K562 (cell line): Measurements from ENCODE around the gene RSPH6A. TPM values are rescaled to one million over a fixed set of nuclear protein-coding genes. Genes with fewer than 3 reads are reported as not detected.

Source experiments
- ATAC-seq: fragments of 200-7000 bp; cut with Tn5 transposase; 3 replicates; pipeline ENCODE4 v1.9.1; 2020; ENCODE audit warnings: moderate library complexity
- BruUV-seq: library from RNA; stranded (reverse); fragments of 400-500 nt; replicated peaks from 2 replicates; lab custom pipeline; 2021; lab: Mats Ljungman, UMichigan
- CTCF ChIA-PET: fragments of 300-600 bp; formaldehyde crosslinking; extraction: SDS; loops from one replicate; lab custom pipeline; 2021; ENCODE audit warnings: low intra/inter-chr PET ratio; lab: Yijun Ruan, JAX
- POLR2A ChIA-PET: fragments of 300-600, 350-650 bp; sonication (Branson Sonifier 250); formaldehyde crosslinking; extraction: SDS; loops from one replicate; lab custom pipeline; 2021; ENCODE audit warnings: antibody characterized with exemption, inconsistent platforms; lab: Yijun Ruan, JAX
- DNase-seq, 4 experiments: peaks; one replicate each; pipeline versions ENCODE4 v3.0.0 to v3.0.0-alpha.2; 2011 to 2018; ENCODE audit warnings: low spot score in 3 of 4, mixed read lengths in 3 of 4; ENCODE audit errors: extremely low read depth in 1 of 4
- FAIRE-seq: peaks from 2 replicates; lab custom pipeline; 2011; peaks lifted over from hg19 to GRCh38; lab: Jason Lieb, UNC
- H2AFZ ChIP-seq: 2 replicates; pipeline ENCODE4 v1.6.0; 2011; ENCODE audit warnings: low read depth, low read length, control low read depth, inconsistent platforms
- H3K27ac ChIP-seq: fragments of 200-600 bp; 3 replicates; pipeline ENCODE4 v1.8.0; 2011; ENCODE audit warnings: low read depth, mild to moderate bottlenecking, control low read depth, inconsistent platforms, low read length, moderate library complexity, mixed read lengths; ENCODE audit errors: extremely low read depth
- H3K27me3 ChIP-seq, 2 experiments: fragments of 300-600 bp in 1 of 2; 2 replicates in 1 of 2; 3 replicates in 1 of 2; pipeline versions ENCODE4 v1.6.0 to v1.8.0; 2011; ENCODE audit warnings: inconsistent platforms in 2 of 2, low read length in 2 of 2, mild to moderate bottlenecking in 1 of 2, mixed read lengths in 1 of 2, moderate library complexity in 1 of 2; ENCODE audit not compliant: control insufficient read depth in 2 of 2, insufficient read depth in 2 of 2
- H3K36me3 ChIP-seq: fragments of 300-600 bp; 3 replicates; pipeline ENCODE4 v1.8.0; 2011; ENCODE audit warnings: mild to moderate bottlenecking, low read length, inconsistent platforms; ENCODE audit not compliant: control insufficient read depth, insufficient read depth
- H3K4me1 ChIP-seq, 2 experiments: fragments of 200-600 bp in 1 of 2; replicated peaks in 1 of 2; 2 replicates in 1 of 2; 3 replicates in 1 of 2; pipeline versions ENCODE4 v1.5.1 to v1.8.0; 2011; ENCODE audit warnings: inconsistent platforms in 2 of 2, low read length in 2 of 2, mild to moderate bottlenecking in 1 of 2, mixed read lengths in 1 of 2, moderate library complexity in 1 of 2; ENCODE audit not compliant: control insufficient read depth in 2 of 2, insufficient read depth in 2 of 2
- H3K4me2 ChIP-seq: 2 replicates; pipeline ENCODE4 v1.6.1; 2011; ENCODE audit warnings: low read length, control low read depth, inconsistent platforms, mixed read lengths; ENCODE audit not compliant: insufficient read depth
- H3K4me3 ChIP-seq: fragments of 200-600 bp; sonication (generic), shearing (Covaris generic); 2 replicates; pipeline ENCODE4 v1.5.1; 2016; ENCODE audit warnings: control low read depth, inconsistent platforms
- H3K79me2 ChIP-seq: fragments of 200-600 bp; 3 replicates; pipeline ENCODE4 v1.8.0; 2011; ENCODE audit warnings: low read length, inconsistent platforms; ENCODE audit not compliant: control insufficient read depth, insufficient read depth
- H3K9ac ChIP-seq, 2 experiments: 2 replicates each; pipeline versions ENCODE4 v1.6.0 to v1.6.1; 2011; ENCODE audit warnings: low read depth in 2 of 2, low read length in 2 of 2, control low read depth in 1 of 2, inconsistent platforms in 1 of 2, mild to moderate bottlenecking in 1 of 2, mixed read lengths in 1 of 2; ENCODE audit not compliant: insufficient read depth in 1 of 2
- H3K9me1 ChIP-seq: one replicate; pipeline ENCODE4 v1.6.0; 2011; ENCODE audit warnings: inconsistent platforms, mild to moderate bottlenecking, low read length, moderate library complexity; ENCODE audit not compliant: control insufficient read depth, insufficient read depth
- H3K9me3 ChIP-seq: replicated peaks from 2 replicates; pipeline ENCODE4 v1.5.1; 2011; ENCODE audit warnings: low read depth, low read length, inconsistent platforms; ENCODE audit not compliant: control insufficient read depth, insufficient read depth
- H4K20me1 ChIP-seq: replicated peaks from 2 replicates; pipeline ENCODE4 v1.6.1; 2011; ENCODE audit warnings: low read length, inconsistent platforms, mixed read lengths; ENCODE audit not compliant: control insufficient read depth, insufficient read depth
- IFI16 ChIP-seq: fragments of 250-450 bp; sonication (Bioruptor Pico); IDR thresholded peaks from 2 replicates; pipeline ENCODE4 v2.1.2; 2022; ENCODE audit warnings: mild to moderate bottlenecking, inconsistent platforms
- JUN ChIP-seq, 2 experiments: sonication (generic) in 1 of 2; formaldehyde crosslinking in 1 of 2; IDR thresholded peaks; 2 replicates each; pipeline versions ENCODE4 v1.6.1 to v1.8.0; 2012 to 2022; ENCODE audit warnings: borderline replicate concordance in 2 of 2, mild to moderate bottlenecking in 2 of 2, improper control_type of control experiment in 1 of 2, low read depth in 1 of 2, low read length in 1 of 2, missing genetic modification reagents in 1 of 2
- MEIS2 ChIP-seq: fragments of 450-650 bp; IDR thresholded peaks from 2 replicates; pipeline ENCODE4 v1.6.1; 2014; ENCODE audit warnings: mild to moderate bottlenecking; ENCODE audit not compliant: partially characterized antibody
- MXI1 ChIP-seq: IDR thresholded peaks from 2 replicates; pipeline ENCODE4 v1.6.1; 2011; ENCODE audit warnings: low read depth, mild to moderate bottlenecking, improper control_type of control experiment, low read length
- MYBL2 ChIP-seq, 2 experiments: fragments of 450-650 bp in 1 of 2; sonication (generic) in 1 of 2; formaldehyde crosslinking in 1 of 2; IDR thresholded peaks; 2 replicates each; pipeline versions ENCODE4 v1.6.1 to v1.8.1; 2017 to 2022; ENCODE audit warnings: borderline replicate concordance in 1 of 2, inconsistent platforms in 1 of 2, low read depth in 1 of 2, mild to moderate bottlenecking in 1 of 2, missing genetic modification reagents in 1 of 2, moderate library complexity in 1 of 2
- NFIX ChIP-seq: fragments of 250-450 bp; sonication (Bioruptor Pico); IDR thresholded peaks from 2 replicates; pipeline ENCODE4 v1.4.0; 2020; ENCODE audit warnings: low read depth, mild to moderate bottlenecking, moderate library complexity
- NFXL1 ChIP-seq: fragments of 450-650 bp; formaldehyde crosslinking; IDR thresholded peaks from 2 replicates; pipeline ENCODE4 v1.4.0; 2021; ENCODE audit warnings: mild to moderate bottlenecking
- ZBED1 ChIP-seq: IDR thresholded peaks from 2 replicates; pipeline ENCODE4 v1.6.1; 2014
- ZNF175 ChIP-seq: fragments of 200-800 bp; sonication (Bioruptor generic); IDR thresholded peaks from 2 replicates; pipeline ENCODE4 v1.6.1; 2016; ENCODE audit warnings: low read depth, mild to moderate bottlenecking, missing genetic modification characterization, missing compliant biosample characterization
- WGBS: fragments of 100-300 bp; shearing (Covaris generic); methylation state at CpG from one replicate; pipeline ENCODE4 v1.1.6; 2016; ENCODE audit warnings: low coverage, mixed read lengths; ENCODE audit not compliant: insufficient coverage; ENCODE audit errors: missing lambda C conversion rate; 5-methylcytosine and 5-hydroxymethylcytosine counted together
- in situ Hi-C: fragments of 300-500 bp; cut with MboI; formaldehyde crosslinking; loops from 4 replicates; pipeline ENCODE4 v1.15.0; 2018; ENCODE audit warnings: inconsistent platforms, mixed read lengths
- intact Hi-C: fragments of 100-400 bp; cut with micrococcal nuclease; formaldehyde crosslinking; loops from 2 replicates; pipeline ENCODE4 v1.14.2; 2022
- polyA plus RNA-seq, 8 experiments: library from polyadenylated mRNA; depleted of rRNA in 4 of 8; stranded (reverse) in 5 of 8; unstranded in 3 of 8; fragments of >200 nt; fragmentation: Nextera tagmentation in 2 of 8; fragmentation: Illumina TruSeq in 1 of 8; extraction: Ambion mirVana in 2 of 8; extraction: Trizol in 1 of 8; gene quantifications; 2 replicates each; pipeline versions ENCODE4 v1.2.1 to v1.2.3, GENCODE V29; 2011 to 2014; ENCODE audit warnings: inconsistent platforms in 1 of 8, missing spikeins in 1 of 8
- total RNA-seq, 7 experiments: library from RNA; depleted of rRNA in 6 of 7; stranded (reverse); fragments of >200 nt in 6 of 7; fragmentation: Illumina TruSeq in 2 of 7; extraction: Trizol in 2 of 7; gene quantifications; 2 replicates each; pipeline versions ENCODE4 v1.2.1 to v1.2.3, GENCODE V29; 2011 to 2021; ENCODE audit warnings: low replicate concordance in 1 of 7
- TF ChIP-seq, protein P1 (sequence below), 2 experiments: fragments of 250-450 bp in 1 of 2; fragments of 450-650 bp in 1 of 2; sonication (Bioruptor Pico) in 1 of 2; IDR thresholded peaks; 2 replicates each; pipeline versions ENCODE4 v1.6.1 to v1.8.0; 2016 to 2021; ENCODE audit warnings: mild to moderate bottlenecking in 2 of 2, moderate library complexity in 2 of 2, missing compliant biosample characterization in 1 of 2, missing genetic modification characterization in 1 of 2
- TF ChIP-seq, protein P2 (sequence below): fragments of 250-450 bp; sonication (Bioruptor Pico); IDR thresholded peaks from 2 replicates; pipeline ENCODE4 v1.4.0; 2020
- TF ChIP-seq, protein P3 (sequence below): fragments of 250-450 bp; sonication (Bioruptor Pico); IDR thresholded peaks from 2 replicates; pipeline ENCODE4 v1.4.0; 2020; ENCODE audit warnings: mild to moderate bottlenecking
- TF ChIP-seq, protein P4 (sequence below): fragments of 450-650 bp; IDR thresholded peaks from 2 replicates; pipeline ENCODE4 v1.6.1; 2016; ENCODE audit warnings: mild to moderate bottlenecking

The RSPH6A gene
- total and polyA plus RNA-seq, 9 of the 15 experiments (the other 6 are each of a cell fraction or from before 2014, with no cell fraction given) = 0.03 to 0.15 (median 0.07) TPM; not detected in 5

DNA sequence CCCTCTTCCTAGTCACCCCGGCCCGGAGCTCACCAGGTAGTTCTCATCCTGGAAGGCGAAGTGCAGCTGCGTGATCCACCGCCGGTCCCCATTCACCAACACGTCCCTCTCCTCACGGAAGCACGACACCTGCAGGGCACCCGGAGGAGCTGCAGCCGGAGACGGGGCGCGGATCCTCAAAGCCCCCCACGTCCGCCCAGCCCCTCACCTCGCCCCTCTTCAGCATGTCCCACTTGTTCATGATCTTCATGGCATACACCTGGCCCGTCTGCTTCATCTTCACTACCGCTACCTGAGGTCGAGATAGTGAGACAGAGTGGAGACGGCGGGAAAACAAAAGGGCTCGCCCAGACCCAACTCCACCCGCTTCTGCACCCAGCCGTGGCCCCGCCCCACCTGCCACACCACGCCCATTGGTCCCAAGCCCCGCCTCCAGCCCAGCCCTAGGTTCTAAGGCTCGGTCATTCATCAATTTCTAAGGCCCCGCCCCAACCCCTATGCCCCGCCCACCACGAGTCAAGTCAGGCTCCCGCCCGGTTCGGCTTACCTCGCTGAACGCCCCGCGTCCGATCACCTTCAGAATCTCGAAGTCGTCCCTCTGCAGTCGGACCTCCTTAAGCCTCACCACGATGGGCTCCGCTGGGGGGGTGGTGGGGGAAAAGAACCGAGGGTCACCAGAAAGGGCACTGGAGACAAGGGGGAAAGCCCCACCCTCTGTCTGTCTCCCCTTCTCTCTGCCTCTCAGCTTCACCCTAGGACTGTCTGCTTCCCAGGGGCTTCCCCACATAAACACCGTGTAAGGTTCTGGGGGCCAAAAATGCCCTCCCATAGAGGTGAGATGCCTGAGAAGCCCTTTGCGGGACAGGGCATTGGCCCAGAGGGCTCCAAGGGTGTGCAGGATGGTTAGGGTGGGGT, 35.6 kb downstream of the RSPH6A start:
- H2AFZ ChIP-seq = peak overlapping the region; percentile 96
- H3K27me3 ChIP-seq = no peaks in the 10 kb centered on the region
- H3K4me3 ChIP-seq = peak overlapping the region; percentile 44
- H3K27ac ChIP-seq = peak overlapping the region; percentile 70
- peaks cover 19% of the 10 kb centered on the region; the same call in 2 of the 3 replicates for H3K36me3 ChIP-seq
- BruUV-seq = no TSS peak
- peak overlapping the region; percentile 83 for H3K4me2 ChIP-seq
- WGBS = 2% methylated on average over 42 of the region's 48 CpGs
- CTCF ChIA-PET = interaction anchor here (0.5 to 0.6 kb wide), 3 partner anchors 19 to 822 kb away, joined by 3 to 4 read pairs (median 4); partner anchors contain the start of gene CALM3
- peaks cover 6% of the 10 kb centered on the region for H3K9me1 ChIP-seq
- FAIRE-seq (peak; percentile 95), ATAC-seq (peak; percentile 96), DNase-seq (peak; percentile 94 to 98 (median 95))
- in situ Hi-C loops (no loop called here), intact Hi-C loops (no loop called here)
- H3K9ac ChIP-seq = peak overlapping the region; percentile 62 to 87
- no peaks in the 10 kb centered on the region for H3K79me2 ChIP-seq
- no peaks in the 10 kb centered on the region for H3K9me3 ChIP-seq
- H3K4me1 ChIP-seq = peaks cover 16 to 67% of the 10 kb centered on the region in 2 experiments
- POLR2A ChIA-PET = interaction anchor here (0.6 to 7.7 kb wide), 8 partner anchors 8 to 298 kb away, joined by 3 to 70 read pairs (median 4); partner anchors contain the start of genes DMWD and SIX5
- H4K20me1 ChIP-seq = peaks cover 10% of the 10 kb centered on the region; the same call in 1 of the 2 replicates
- TF ChIP-seq, protein P1, sequence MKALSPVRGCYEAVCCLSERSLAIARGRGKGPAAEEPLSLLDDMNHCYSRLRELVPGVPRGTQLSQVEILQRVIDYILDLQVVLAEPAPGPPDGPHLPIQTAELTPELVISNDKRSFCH (CRISPR knock-in tag; IDR thresholded peaks at IDR 0.05) = no peak
- TF ChIP-seq, protein P1 (tag; IDR thresholded peaks at IDR 0.05) = no peak
- TF ChIP-seq MEIS2 (peak; percentile 89), ZBED1 (no peak), ZNF175 (CRISPR knock-in tag) (no peak), MYBL2 (IDR thresholded peaks at IDR 0.05; ENCODE audit: low read depth) (no peak), MYBL2 (CRISPR knock-in tag; IDR thresholded peaks at IDR 0.05; ENCODE audit: borderline replicate concordance) (no peak), NFXL1 (CRISPR knock-in tag) (no peak), MXI1 (no peak), NFIX (CRISPR knock-in tag) (no peak), IFI16 (CRISPR knock-in tag) (no peak), JUN (IDR thresholded peaks at IDR 0.05; ENCODE audit: borderline replicate concordance, low read depth, low read length) (peak; percentile 35; the same call in 1 of the 2 replicates), JUN (CRISPR knock-in tag; IDR thresholded peaks at IDR 0.05; ENCODE audit: borderline replicate concordance) (no peak)
- TF ChIP-seq, protein P2, sequence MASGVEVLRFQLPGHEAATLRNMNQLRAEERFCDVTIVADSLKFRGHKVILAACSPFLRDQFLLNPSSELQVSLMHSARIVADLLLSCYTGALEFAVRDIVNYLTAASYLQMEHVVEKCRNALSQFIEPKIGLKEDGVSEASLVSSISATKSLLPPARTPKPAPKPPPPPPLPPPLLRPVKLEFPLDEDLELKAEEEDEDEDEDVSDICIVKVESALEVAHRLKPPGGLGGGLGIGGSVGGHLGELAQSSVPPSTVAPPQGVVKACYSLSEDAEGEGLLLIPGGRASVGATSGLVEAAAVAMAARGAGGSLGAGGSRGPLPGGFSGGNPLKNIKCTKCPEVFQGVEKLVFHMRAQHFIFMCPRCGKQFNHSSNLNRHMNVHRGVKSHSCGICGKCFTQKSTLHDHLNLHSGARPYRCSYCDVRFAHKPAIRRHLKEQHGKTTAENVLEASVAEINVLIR (CRISPR knock-in tag) = no peak
- TF ChIP-seq, protein P3, sequence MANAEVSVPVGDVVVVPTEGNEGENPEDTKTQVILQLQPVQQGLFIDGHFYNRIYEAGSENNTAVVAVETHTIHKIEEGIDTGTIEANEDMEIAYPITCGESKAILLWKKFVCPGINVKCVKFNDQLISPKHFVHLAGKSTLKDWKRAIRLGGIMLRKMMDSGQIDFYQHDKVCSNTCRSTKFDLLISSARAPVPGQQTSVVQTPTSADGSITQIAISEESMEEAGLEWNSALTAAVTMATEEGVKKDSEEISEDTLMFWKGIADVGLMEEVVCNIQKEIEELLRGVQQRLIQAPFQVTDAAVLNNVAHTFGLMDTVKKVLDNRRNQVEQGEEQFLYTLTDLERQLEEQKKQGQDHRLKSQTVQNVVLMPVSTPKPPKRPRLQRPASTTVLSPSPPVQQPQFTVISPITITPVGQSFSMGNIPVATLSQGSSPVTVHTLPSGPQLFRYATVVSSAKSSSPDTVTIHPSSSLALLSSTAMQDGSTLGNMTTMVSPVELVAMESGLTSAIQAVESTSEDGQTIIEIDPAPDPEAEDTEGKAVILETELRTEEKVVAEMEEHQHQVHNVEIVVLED = no peak
- TF ChIP-seq, protein P4, sequence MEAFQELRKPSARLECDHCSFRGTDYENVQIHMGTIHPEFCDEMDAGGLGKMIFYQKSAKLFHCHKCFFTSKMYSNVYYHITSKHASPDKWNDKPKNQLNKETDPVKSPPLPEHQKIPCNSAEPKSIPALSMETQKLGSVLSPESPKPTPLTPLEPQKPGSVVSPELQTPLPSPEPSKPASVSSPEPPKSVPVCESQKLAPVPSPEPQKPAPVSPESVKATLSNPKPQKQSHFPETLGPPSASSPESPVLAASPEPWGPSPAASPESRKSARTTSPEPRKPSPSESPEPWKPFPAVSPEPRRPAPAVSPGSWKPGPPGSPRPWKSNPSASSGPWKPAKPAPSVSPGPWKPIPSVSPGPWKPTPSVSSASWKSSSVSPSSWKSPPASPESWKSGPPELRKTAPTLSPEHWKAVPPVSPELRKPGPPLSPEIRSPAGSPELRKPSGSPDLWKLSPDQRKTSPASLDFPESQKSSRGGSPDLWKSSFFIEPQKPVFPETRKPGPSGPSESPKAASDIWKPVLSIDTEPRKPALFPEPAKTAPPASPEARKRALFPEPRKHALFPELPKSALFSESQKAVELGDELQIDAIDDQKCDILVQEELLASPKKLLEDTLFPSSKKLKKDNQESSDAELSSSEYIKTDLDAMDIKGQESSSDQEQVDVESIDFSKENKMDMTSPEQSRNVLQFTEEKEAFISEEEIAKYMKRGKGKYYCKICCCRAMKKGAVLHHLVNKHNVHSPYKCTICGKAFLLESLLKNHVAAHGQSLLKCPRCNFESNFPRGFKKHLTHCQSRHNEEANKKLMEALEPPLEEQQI = no peak
